Activated naive CD4-positive, alpha-beta T cell (primary cell): Measurements from ENCODE around the gene IP6K3.

Experiments used
- DNase-seq, 4 experiments: peaks; one replicate each; lab custom pipeline; 2025; lab: John Stamatoyannopoulos, UW

IP6K3 gene

GRCh38 chr6:33740794-33741193, 5.9 kb downstream of the IP6K3 start:
- no peak for DNase-seq

- no peak for DNase-seq
Observed at GRCh38 chr6:33740204-33740608, 6.5 kb downstream of the IP6K3 start.

- no peak for DNase-seq
Observed at GRCh38 chr6:33739571-33739970, 7.1 kb downstream of the IP6K3 start.

- DNase-seq: no peak
Observed at GRCh38 chr6:33738879-33739278, 7.8 kb downstream of the IP6K3 start.

GRCh38 chr6:33738153-33738552, 8.6 kb downstream of the IP6K3 start:
- no peak for DNase-seq

- DNase-seq: no peak
Observed at GRCh38 chr6:33737267-33738026, 9.3 kb downstream of the IP6K3 start.

- DNase-seq: no peak
Observed at GRCh38 chr6:33735216-33735615, 11.5 kb downstream of the IP6K3 start.

GRCh38 chr6:33733709-33734007, 13.0 kb downstream of the IP6K3 start:
- no peak for DNase-seq

GRCh38 chr6:33732817-33733708, 13.6 kb downstream of the IP6K3 start:
- DNase-seq: no peak

GRCh38 chr6:33732385-33732784, 14.3 kb downstream of the IP6K3 start:
- DNase-seq: no peak

GRCh38 chr6:33731751-33732282, 14.9 kb downstream of the IP6K3 start:
- no peak for DNase-seq

- no peak for DNase-seq
Observed at GRCh38 chr6:33731035-33731434, 15.7 kb downstream of the IP6K3 start.

GRCh38 chr6:33730611-33731010, 16.1 kb downstream of the IP6K3 start:
- no peak for DNase-seq

- no peak for DNase-seq
Observed at GRCh38 chr6:33729059-33729458, 17.6 kb downstream of the IP6K3 start.

- DNase-seq: no peak
Observed at GRCh38 chr6:33728438-33728837, 18.3 kb downstream of the IP6K3 start.

- no peak for DNase-seq
Observed at GRCh38 chr6:33727932-33728331, 18.8 kb downstream of the IP6K3 start.

GRCh38 chr6:33727126-33727525, 19.6 kb downstream of the IP6K3 start:
- DNase-seq: no peak

- DNase-seq: no peak
Observed at GRCh38 chr6:33726696-33727095, 20.0 kb downstream of the IP6K3 start.

- no peak for DNase-seq
Observed at GRCh38 chr6:33725891-33726673, 20.6 kb downstream of the IP6K3 start.

GRCh38 chr6:33725222-33725621, 21.5 kb downstream of the IP6K3 start:
- DNase-seq: no peak

GRCh38 chr6:33724102-33725023, 22.3 kb downstream of the IP6K3 start:
- no peak for DNase-seq
